HepG2 (cell line): ENCODE results near the gene CAMK1D. TPM values are rescaled to one million over a fixed set of nuclear protein-coding genes. Genes with fewer than 3 reads are reported as not detected.

Source experiments
- ATAC-seq: fragments of 200-7000 bp; cut with Tn5 transposase; 3 replicates; pipeline ENCODE4 v1.9.1; 2020; ENCODE audit warnings: mild to moderate bottlenecking, moderate library complexity
- BruUV-seq: library from RNA; stranded (reverse); fragments of 400-500 nt; replicated peaks from 2 replicates; lab custom pipeline; 2021; lab: Mats Ljungman, UMichigan
- CTCF ChIA-PET: fragments of 300-600 bp; formaldehyde crosslinking; extraction: SDS; loops from one replicate; lab custom pipeline; 2021; ENCODE audit warnings: low total read pairs, inconsistent platforms, low intra/inter-chr PET ratio; lab: Yijun Ruan, JAX
- POLR2A ChIA-PET: fragments of 350-600 bp; sonication (Branson Sonifier 250); formaldehyde crosslinking; loops from one replicate; lab custom pipeline; 2020; ENCODE audit warnings: antibody characterized with exemption, inconsistent platforms; lab: Yijun Ruan, JAX
- DNase-seq: peaks from one replicate; pipeline ENCODE4 v3.0.0-alpha.2; 2015; ENCODE audit warnings: low spot score
- FAIRE-seq: peaks from 3 replicates; lab custom pipeline; 2011; peaks lifted over from hg19 to GRCh38; lab: Jason Lieb, UNC
- H2AFZ ChIP-seq: one replicate; pipeline ENCODE4 v1.6.1; 2011; ENCODE audit warnings: low read length, inconsistent platforms
- H3K27ac ChIP-seq: fragments of 300-600 bp; 3 replicates; pipeline ENCODE4 v1.8.0; 2011; ENCODE audit warnings: mixed run types, mild to moderate bottlenecking, mixed read lengths, low read length, inconsistent platforms; ENCODE audit not compliant: insufficient read depth; ENCODE audit errors: extremely low read length
- H3K27me3 ChIP-seq, 2 experiments: fragments of 200-600 bp in 1 of 2; 2 replicates in 1 of 2; 3 replicates in 1 of 2; pipeline versions ENCODE4 v1.6.0 to v1.8.0; 2011; ENCODE audit warnings: low read length in 2 of 2, mild to moderate bottlenecking in 2 of 2, moderate library complexity in 2 of 2, inconsistent platforms in 1 of 2; ENCODE audit not compliant: insufficient read depth in 2 of 2, control insufficient read depth in 1 of 2
- H3K36me3 ChIP-seq, 2 experiments: fragments of 200-600 bp in 1 of 2; replicated peaks in 1 of 2; 2 replicates in 1 of 2; 3 replicates in 1 of 2; pipeline versions ENCODE4 v1.5.1 to v1.8.0; 2011; ENCODE audit warnings: low read length in 2 of 2, inconsistent platforms in 1 of 2; ENCODE audit not compliant: insufficient read depth in 2 of 2, control insufficient read depth in 1 of 2
- H3K4me1 ChIP-seq: 2 replicates; pipeline ENCODE4 v1.5.1; 2012; ENCODE audit warnings: low read length, inconsistent platforms; ENCODE audit not compliant: insufficient read depth
- H3K4me2 ChIP-seq: 2 replicates; pipeline ENCODE4 v1.6.0; 2011; ENCODE audit warnings: low read depth, low read length, inconsistent platforms
- H3K4me3 ChIP-seq, 3 experiments: fragments of 200-600 bp in 1 of 3; sonication (generic), shearing (Covaris generic) in 1 of 3; replicated peaks in 1 of 3; 2 replicates each; pipeline ENCODE4 v1.5.1; 2011 to 2016; ENCODE audit warnings: low read length in 3 of 3, inconsistent platforms in 2 of 3, low read depth in 2 of 3, mild to moderate bottlenecking in 2 of 3, control low read depth in 1 of 3, mixed read lengths in 1 of 3; ENCODE audit not compliant: insufficient read depth in 1 of 3
- H3K79me2 ChIP-seq: one replicate; pipeline ENCODE4 v1.6.1; 2011; ENCODE audit warnings: low read length, inconsistent platforms; ENCODE audit not compliant: insufficient read depth
- H3K9ac ChIP-seq: 2 replicates; pipeline ENCODE4 v1.6.0; 2011; ENCODE audit warnings: mild to moderate bottlenecking, low read depth, low read length, inconsistent platforms; ENCODE audit not compliant: insufficient read depth
- H3K9me3 ChIP-seq: 2 replicates; pipeline ENCODE4 v1.5.1; 2012; ENCODE audit warnings: mild to moderate bottlenecking, low read length
- H4K20me1 ChIP-seq: 2 replicates; pipeline ENCODE4 v1.6.0; 2011; ENCODE audit warnings: inconsistent platforms, mild to moderate bottlenecking, low read length, moderate library complexity; ENCODE audit not compliant: insufficient read depth
- ATF7 ChIP-seq, 2 experiments: fragments of 450-650 bp in 1 of 2; sonication (generic) in 1 of 2; formaldehyde crosslinking in 1 of 2; IDR thresholded peaks; 2 replicates each; pipeline versions ENCODE4 v1.4.0 to v1.6.1; 2016 to 2020; ENCODE audit warnings: antibody characterized with exemption in 1 of 2, mild to moderate bottlenecking in 1 of 2, missing genetic modification reagents in 1 of 2
- CREB1 ChIP-seq, 2 experiments: fragments of 450-650 bp in 1 of 2; IDR thresholded peaks; 2 replicates each; pipeline ENCODE4 v1.6.1; 2016 to 2017; ENCODE audit warnings: control low read depth in 1 of 2, mild to moderate bottlenecking in 1 of 2, missing compliant biosample characterization in 1 of 2, missing genetic modification characterization in 1 of 2
- MAFK ChIP-seq, 2 experiments: IDR thresholded peaks in 1 of 2; conservative IDR thresholded peaks in 1 of 2; 2 replicates each; pipeline ENCODE4 v1.6.1; 2011; ENCODE audit warnings: improper control_type of control experiment in 2 of 2, low read length in 2 of 2
- MATR3 ChIP-seq: sonication (generic); formaldehyde crosslinking; IDR thresholded peaks from 2 replicates; pipeline ENCODE4 v1.4.0; 2020; ENCODE audit warnings: missing genetic modification reagents
- TRIM24 ChIP-seq: sonication (generic); formaldehyde crosslinking; IDR thresholded peaks from 2 replicates; pipeline ENCODE4 v1.8.0; 2022; ENCODE audit warnings: mild to moderate bottlenecking, missing genetic modification reagents
- ZNF766 ChIP-seq: sonication (generic); formaldehyde crosslinking; IDR thresholded peaks from 2 replicates; pipeline ENCODE4 v1.5.0; 2020; ENCODE audit warnings: missing genetic modification reagents, borderline replicate concordance
- WGBS: methylation state at CpG from one replicate; pipeline ENCODE4 v1.1.6; 2017; ENCODE audit warnings: low lambda C conversion rate; 5-methylcytosine and 5-hydroxymethylcytosine counted together
- in situ Hi-C: cut with HindIII; loops from 2 replicates; pipeline ENCODE4 v1.10.0; 2017; ENCODE audit warnings: low pct_unique_long_range_greater_than_20kb; ENCODE audit not compliant: extremely low pct_ligation_motif_present
- intact Hi-C: fragments of 100-400 bp; cut with micrococcal nuclease; formaldehyde crosslinking; loops from one replicate; pipeline ENCODE4 v1.10.0; 2022; ENCODE audit not compliant: unreplicated experiment
- polyA plus RNA-seq, 8 experiments: library from polyadenylated mRNA; depleted of rRNA in 3 of 8; stranded (reverse) in 7 of 8; unstranded in 1 of 8; fragments of >200 nt; fragmentation: Illumina TruSeq in 4 of 8; extraction: Trizol in 4 of 8; gene quantifications; 2 replicates each; pipeline versions ENCODE4 v1.2.1 to v1.2.3, GENCODE V29; 2011 to 2016; ENCODE audit warnings: low read depth in 4 of 8, missing spikeins in 1 of 8, mixed read lengths in 1 of 8; ENCODE audit not compliant: insufficient read depth in 1 of 8
- total RNA-seq, 5 experiments: library from RNA; depleted of rRNA; stranded (reverse); fragments of >200 nt; fragmentation: Illumina TruSeq; extraction: Trizol; gene quantifications; 2 replicates each; pipeline ENCODE4 v1.2.3, GENCODE V29; 2016; ENCODE audit warnings: low read depth in 1 of 5

Gene CAMK1D
- total and polyA plus RNA-seq, 2 of the 13 experiments (the other 11 are each of a cell fraction or from before 2014, with no cell fraction given): under 0.01 TPM; not detected in 1

DNA sequence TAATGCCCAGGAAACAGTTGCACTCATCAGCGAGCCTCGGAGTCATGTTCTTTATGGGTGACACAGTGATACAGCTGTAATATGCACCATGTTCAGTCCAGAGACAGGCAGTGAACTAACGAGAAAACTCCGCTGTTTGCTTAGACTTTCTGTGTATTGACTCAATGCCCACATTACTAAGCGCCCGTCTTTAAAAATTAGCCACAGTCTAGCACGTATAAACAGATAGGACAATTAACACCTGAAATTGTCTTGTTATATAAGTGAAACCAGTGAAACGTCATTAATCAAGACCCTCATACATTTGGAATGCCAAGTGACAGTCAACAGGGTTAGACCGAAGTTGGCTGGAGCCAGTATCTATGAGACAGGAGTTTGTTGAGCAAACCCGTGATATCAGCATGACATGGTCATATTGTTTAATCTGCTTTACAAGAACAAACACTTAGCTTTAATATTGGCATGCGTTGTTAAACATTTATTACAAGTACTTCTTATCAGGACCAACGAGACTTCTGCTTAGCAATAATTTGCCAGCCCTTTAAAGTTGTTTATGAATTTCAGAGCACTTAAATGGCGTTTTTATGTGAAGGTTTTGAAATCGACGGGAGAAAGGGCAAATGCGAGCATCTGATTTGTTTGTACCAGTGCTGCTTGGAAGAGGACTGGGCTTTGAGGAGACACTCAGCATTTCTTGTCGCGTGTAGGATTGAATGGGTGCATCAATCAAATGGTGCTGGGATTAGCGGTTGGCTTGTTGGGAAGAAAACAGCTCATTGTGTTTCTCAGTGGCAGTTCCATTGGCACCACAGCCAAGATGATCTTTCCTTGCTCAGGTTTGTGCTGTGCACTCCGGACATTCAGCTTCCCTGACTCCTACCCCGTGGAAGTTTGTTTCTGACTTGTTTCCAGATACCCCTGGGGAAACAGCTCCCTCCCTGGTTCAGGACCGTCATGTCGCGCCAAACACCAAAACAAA, 56.3 kb downstream of the CAMK1D start (continued):
- no peak for TF ChIP-seq TRIM24 (CRISPR knock-in tag)

DNA sequence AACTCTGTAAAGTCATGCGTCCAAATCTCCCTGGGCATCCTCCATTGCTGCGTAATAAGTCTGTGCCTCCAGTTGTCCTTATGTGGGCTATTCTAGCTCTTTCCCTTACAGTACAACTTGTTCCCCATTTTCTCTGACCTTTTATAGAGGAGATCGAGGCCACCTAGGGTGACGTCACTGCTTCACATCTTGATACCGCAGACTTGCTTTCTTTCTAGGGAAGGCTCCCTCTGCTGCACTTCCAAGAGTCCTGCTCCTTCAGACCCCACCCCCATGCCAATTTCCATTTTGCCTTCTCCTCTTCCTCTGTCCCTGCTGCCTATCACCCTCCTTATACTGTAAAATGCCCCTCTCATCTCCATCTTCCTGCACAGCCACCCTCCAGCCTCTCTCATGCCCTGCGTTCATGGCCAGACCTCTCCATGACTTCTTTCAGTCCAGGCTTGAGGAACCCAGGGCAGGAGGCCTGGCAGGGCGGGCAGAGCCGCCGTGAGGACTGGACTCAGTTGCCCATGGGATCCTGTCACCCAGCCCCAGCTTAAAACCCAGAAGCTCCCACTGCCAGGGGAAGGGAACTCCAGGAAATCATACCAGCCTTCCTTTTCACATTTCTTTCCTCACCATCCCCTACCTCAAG, 57.5 kb downstream of the CAMK1D start:
- ChIA-PET CTCF (no interaction called here), POLR2A (no interaction called here)

DNA sequence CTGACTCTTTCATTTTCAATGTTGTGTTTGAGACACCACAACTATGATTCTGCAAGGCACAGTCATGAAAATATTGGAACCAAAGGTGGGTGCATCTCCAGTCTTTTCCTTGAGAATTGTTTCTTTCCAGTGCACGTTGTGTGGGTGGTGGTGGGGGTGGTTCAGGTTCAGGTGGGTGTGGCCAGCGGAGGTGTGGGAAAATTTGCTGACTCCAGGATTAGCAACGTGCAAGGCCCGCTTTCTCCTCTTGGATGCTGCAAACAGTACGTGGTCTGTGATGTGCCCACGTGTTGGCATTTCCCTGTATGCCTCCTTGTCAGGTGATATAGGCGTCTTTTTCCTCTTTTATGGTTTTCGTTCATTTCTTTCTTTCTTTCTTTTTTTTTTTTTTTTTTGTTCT, 59.1 kb downstream of the CAMK1D start:
- H3K27me3 ChIP-seq: peaks cover 0 to 12% of the 10 kb centered on the region in 2 experiments; a peak in 2 of 5 replicates
- ATAC-seq (no peak), DNase-seq (no peak), FAIRE-seq (no peak)
- H3K4me1 ChIP-seq: peaks cover 6% of the 10 kb centered on the region; the same call in 1 of the 2 replicates
- CTCF ChIA-PET: no interaction called here
- POLR2A ChIA-PET: no interaction called here
- TF ChIP-seq MATR3 (CRISPR knock-in tag) (no peak), MAFK (conservative IDR thresholded peaks at IDR 0.05 in 1 of 2, IDR thresholded peaks at IDR 0.05 in 1 of 2; ENCODE audit: low read length in 2 of 2) (0 out of 4 replicates have a peak, but pooled peaks have one; percentile 1 to 7)
- intact Hi-C loops (no loop called here), in situ Hi-C loops (no loop called here)
- H3K9ac ChIP-seq: no peak overlapping the region
- WGBS: 58% methylated on average over 8 of the region's 8 CpGs
- no peak overlapping the region for H2AFZ ChIP-seq
- no peaks in the 10 kb centered on the region for H4K20me1 ChIP-seq
- BruUV-seq: no TSS peak
- no peak overlapping the region for H3K27ac ChIP-seq
- H3K36me3 ChIP-seq: no peaks in the 10 kb centered on the region
- H3K4me3 ChIP-seq: no peak overlapping the region
- no peaks in the 10 kb centered on the region for H3K79me2 ChIP-seq
- no peak overlapping the region for H3K4me2 ChIP-seq
- H3K9me3 ChIP-seq: no peaks in the 10 kb centered on the region

More for the DNA sequence above, 57.5 kb downstream of the CAMK1D start:
- TF ChIP-seq ZNF766 (CRISPR knock-in tag): no peak
- TF ChIP-seq CREB1 (IDR thresholded peaks at IDR 0.05): peak; percentile 90
- no peak for TF ChIP-seq CREB1 (CRISPR knock-in tag; IDR thresholded peaks at IDR 0.05)
- TF ChIP-seq ATF7 (IDR thresholded peaks at IDR 0.05): peak; percentile 89
- no peak for TF ChIP-seq ATF7 (CRISPR knock-in tag; IDR thresholded peaks at IDR 0.05)
- Histone ChIP-seq H4K20me1 (no peaks in the 10 kb centered on the region), H3K36me3 (no peaks in the 10 kb centered on the region), H2AFZ (no peak overlapping the region), H3K9ac (no peak overlapping the region), H3K27me3 (peaks cover 2 to 12% of the 10 kb centered on the region in 2 experiments; a peak in 2 of 5 replicates), H3K4me2 (no peak overlapping the region), H3K79me2 (no peaks in the 10 kb centered on the region), H3K4me1 (peaks cover 6% of the 10 kb centered on the region; the same call in 1 of the 2 replicates), H3K9me3 (no peaks in the 10 kb centered on the region), H3K4me3 (no peak overlapping the region), H3K27ac (no peak overlapping the region)
- no TSS peak for BruUV-seq
- DNase-seq (no peak), ATAC-seq (no peak), FAIRE-seq (no peak)
- in situ Hi-C loops (no loop called here), intact Hi-C loops (no loop called here)
- 44% methylated on average over 9 of the region's 9 CpGs for WGBS
